Gastroesophageal sphincter (tissue), 4 donors: ENCODE measurements around the gene GATAD2A. TPM values are rescaled to one million over a fixed set of nuclear protein-coding genes. Genes with fewer than 3 reads are reported as not detected.
A peak's percentile ranks its signal among the peaks of the same experiment; 100 is the strongest.

Experiments
- ATAC-seq: fragments of 150-250 bp; one replicate; pipeline ENCODE4 v1.9.1; 2016; ENCODE audit warnings: mild to moderate bottlenecking, moderate library complexity
- H3K27ac ChIP-seq, 4 donors: fragments of 200-600 bp; sonication (generic) in 3 of 4; 1 replicate in 3 of 4; 2 replicates in 1 of 4; pipeline ENCODE4 v1.5.1; 2016 to 2019
- H3K27me3 ChIP-seq: fragments of 200-600 bp; sonication (generic); one replicate; pipeline ENCODE4 v1.5.1; 2019
- H3K36me3 ChIP-seq, 2 donors: fragments of 200-600 bp; sonication (generic); one replicate each; pipeline ENCODE4 v1.5.1; 2019; ENCODE audit warnings: control low read depth in 1 of 2
- H3K4me1 ChIP-seq, 3 donors: fragments of 200-600 bp; sonication (generic); 1 replicate in 2 of 3; 2 replicates in 1 of 3; pipeline ENCODE4 v1.5.1; 2016 to 2019; ENCODE audit warnings: control low read depth in 2 of 3
- H3K4me3 ChIP-seq, 2 donors: fragments of 200-600 bp; sonication (generic); one replicate each; pipeline ENCODE4 v1.5.1; 2019; ENCODE audit warnings: mild to moderate bottlenecking in 1 of 2, moderate library complexity in 1 of 2
- H3K9me3 ChIP-seq, 3 donors: fragments of 200-600 bp; sonication (generic); one replicate each; pipeline ENCODE4 v1.5.1; 2017 to 2019; ENCODE audit warnings: control low read depth in 2 of 3
- EP300 ChIP-seq: sonication (generic); formaldehyde crosslinking; IDR thresholded peaks from one replicate; pipeline ENCODE4 v1.6.1; 2017; ENCODE audit warnings: antibody characterized with exemption, mild to moderate bottlenecking
- POLR2A ChIP-seq, 2 donors: fragments of 450-650 bp; IDR thresholded peaks; one replicate each; pipeline ENCODE4 v1.6.1; 2017; ENCODE audit warnings: antibody characterized with exemption in 2 of 2, mild to moderate bottlenecking in 2 of 2, moderate library complexity in 1 of 2
- POLR2AphosphoS5 ChIP-seq: sonication (generic); formaldehyde crosslinking; IDR thresholded peaks from one replicate; pipeline ENCODE4 v1.6.1; 2017; ENCODE audit warnings: antibody characterized with exemption
- WGBS, 2 donors: methylation state at CpG; one replicate each; pipeline ENCODE4 v1.1.5; 2018; ENCODE audit warnings: low coverage in 1 of 2; 5-methylcytosine and 5-hydroxymethylcytosine counted together
- total RNA-seq, 4 donors: library from RNA; depleted of rRNA; stranded (reverse); fragments of >200 nt; gene quantifications; one replicate each; pipeline ENCODE4 v1.1.0, GENCODE V29; 2016
- TF ChIP-seq, protein P1 (sequence below), 4 experiments: fragments of 200-600 bp in 2 of 4; fragments of 450-650 bp in 2 of 4; sonication (generic) in 1 of 4; IDR thresholded peaks; one replicate each; pipeline ENCODE4 v1.5.1; 2017 to 2019; ENCODE audit warnings: antibody characterized with exemption in 4 of 4, mild to moderate bottlenecking in 2 of 4, moderate library complexity in 2 of 4

GATAD2A gene
- total RNA-seq, 4 donors from 2014 or later, result 30.9 to 69.0 (median 36.6) TPM

DNA sequence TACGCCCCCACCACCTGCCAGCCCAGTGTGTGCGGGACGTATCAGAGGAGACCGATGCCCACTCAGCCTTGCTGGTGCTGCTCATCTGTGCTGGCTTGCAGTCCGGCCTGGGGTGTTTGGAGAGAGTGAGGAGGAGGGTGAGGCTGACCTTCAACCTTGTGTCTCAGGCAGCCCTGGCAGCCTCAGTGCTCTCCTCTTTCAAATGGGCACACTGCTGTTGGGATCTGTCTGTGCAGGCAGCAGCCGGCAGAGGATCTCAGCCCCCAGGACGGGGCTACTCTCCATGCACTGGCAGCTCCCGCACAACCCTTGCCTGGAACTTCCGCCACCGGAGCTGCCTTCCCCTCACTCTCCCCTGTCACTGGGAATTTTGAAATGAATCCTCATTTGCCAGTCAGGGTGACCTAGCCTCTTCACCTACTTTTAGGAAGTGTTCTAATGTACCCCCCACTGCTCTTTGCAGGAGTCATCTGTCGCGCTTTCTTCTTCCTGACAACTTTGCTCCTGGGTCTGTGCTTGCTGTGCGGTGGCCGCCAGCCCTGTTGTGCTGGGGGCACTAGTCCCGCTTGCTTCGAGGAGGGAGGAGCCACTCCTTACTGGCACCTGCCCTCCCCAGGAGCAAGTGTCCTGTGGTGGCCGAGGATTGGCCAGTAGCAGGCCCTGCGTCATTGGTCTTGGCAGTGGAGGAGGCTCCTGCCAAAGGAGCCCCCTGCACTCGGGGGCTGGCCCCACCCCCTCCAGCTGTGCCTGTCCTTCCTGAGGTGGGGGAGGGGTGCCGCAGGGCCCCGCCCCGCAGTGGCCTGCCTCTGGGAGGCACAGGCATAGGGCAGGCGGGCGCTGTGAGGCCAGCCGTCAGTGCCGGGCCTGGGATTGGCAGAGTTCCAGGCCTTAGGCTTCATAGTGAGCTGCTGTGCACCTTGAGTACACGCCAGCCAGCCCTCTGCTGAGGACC lies 56.5 kb downstream of the GATAD2A start:
- no peak for TF ChIP-seq EP300
- no peak for TF ChIP-seq POLR2A (IDR thresholded peaks at IDR 0.05)
- TF ChIP-seq, protein P1, sequence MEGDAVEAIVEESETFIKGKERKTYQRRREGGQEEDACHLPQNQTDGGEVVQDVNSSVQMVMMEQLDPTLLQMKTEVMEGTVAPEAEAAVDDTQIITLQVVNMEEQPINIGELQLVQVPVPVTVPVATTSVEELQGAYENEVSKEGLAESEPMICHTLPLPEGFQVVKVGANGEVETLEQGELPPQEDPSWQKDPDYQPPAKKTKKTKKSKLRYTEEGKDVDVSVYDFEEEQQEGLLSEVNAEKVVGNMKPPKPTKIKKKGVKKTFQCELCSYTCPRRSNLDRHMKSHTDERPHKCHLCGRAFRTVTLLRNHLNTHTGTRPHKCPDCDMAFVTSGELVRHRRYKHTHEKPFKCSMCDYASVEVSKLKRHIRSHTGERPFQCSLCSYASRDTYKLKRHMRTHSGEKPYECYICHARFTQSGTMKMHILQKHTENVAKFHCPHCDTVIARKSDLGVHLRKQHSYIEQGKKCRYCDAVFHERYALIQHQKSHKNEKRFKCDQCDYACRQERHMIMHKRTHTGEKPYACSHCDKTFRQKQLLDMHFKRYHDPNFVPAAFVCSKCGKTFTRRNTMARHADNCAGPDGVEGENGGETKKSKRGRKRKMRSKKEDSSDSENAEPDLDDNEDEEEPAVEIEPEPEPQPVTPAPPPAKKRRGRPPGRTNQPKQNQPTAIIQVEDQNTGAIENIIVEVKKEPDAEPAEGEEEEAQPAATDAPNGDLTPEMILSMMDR (IDR thresholded peaks at IDR 0.05), result no peak
- no peak for TF ChIP-seq POLR2AphosphoS5
- WGBS, 2 donors, result 45 to 61% methylated on average over 2 to 5 of the region's 27 CpGs

DNA sequence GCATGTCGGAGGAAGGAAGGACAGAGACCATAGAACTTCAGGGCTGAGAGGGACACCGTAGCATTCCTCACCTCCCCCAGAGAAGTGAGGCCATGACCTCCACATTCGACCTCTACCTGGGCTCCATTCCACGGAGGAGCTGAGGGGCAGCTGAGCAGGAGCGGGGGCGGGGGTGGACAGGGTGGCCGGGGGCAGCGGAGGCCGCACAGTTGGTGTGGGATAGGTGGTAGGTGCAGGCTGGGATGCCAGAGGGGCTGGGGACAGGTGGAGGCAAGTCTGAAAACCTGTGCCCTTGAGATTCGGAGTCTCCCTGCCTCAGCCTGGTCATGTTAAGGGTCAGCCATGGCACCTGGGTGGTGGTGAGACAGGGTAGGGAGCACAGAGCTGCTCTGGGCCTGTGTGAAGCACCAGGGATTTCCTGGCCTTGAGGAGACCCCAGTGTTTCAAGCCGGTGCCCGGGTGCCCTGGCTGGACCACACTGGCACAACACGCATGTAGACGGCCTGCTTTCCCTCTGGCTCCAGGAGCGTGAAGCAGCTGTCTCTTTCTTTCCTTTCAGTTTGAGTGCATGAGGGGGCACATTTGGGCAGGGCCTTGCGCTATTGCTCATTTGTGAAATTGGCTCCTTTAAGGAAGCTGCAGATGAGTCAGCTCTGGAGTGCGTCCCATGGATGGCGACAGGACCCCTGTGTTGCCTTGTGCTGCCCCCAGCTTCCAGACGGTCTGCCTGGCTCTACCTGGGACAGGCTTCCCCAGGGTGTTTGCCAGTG lies 58.1 kb downstream of the GATAD2A start:
- no peaks in the 10 kb centered on the region for H3K27me3 ChIP-seq
- peak; percentile 46 for ATAC-seq
- WGBS, 2 donors, result 90% methylated on average over 2 of the region's 19 CpGs; no CpG with 5 or more reads in 1 of the 2 donors
- TF ChIP-seq, protein P1 (IDR thresholded peaks at IDR 0.05), result no peak
- peak; percentile 41 for TF ChIP-seq POLR2AphosphoS5
- no peak for TF ChIP-seq POLR2A (IDR thresholded peaks at IDR 0.05)
- TF ChIP-seq EP300, result no peak
- H3K4me3 ChIP-seq, result no peak overlapping the region
- H3K36me3 ChIP-seq, result peaks cover 0 to 32% of the 10 kb centered on the region in 2 donors
- peaks cover 0 to 19% (median 0%) of the 10 kb centered on the region in 3 donors for H3K9me3 ChIP-seq
- H3K4me1 ChIP-seq, result peaks cover 7 to 68% (median 59%) of the 10 kb centered on the region in 3 donors
- H3K27ac ChIP-seq, result peak overlapping the region in 3 of 4 donors; percentile 65 to 80 (median 71)

More for the DNA sequence above, 56.5 kb downstream of the GATAD2A start:
- ATAC-seq, result peak; percentile 59
- Histone ChIP-seq H3K36me3 (peaks cover 0 to 20% of the 10 kb centered on the region in 2 donors), H3K4me1 (peaks cover 7 to 77% (median 62%) of the 10 kb centered on the region in 3 donors), H3K27ac (peak overlapping the region; percentile 30 to 80 (median 68)), H3K27me3 (no peaks in the 10 kb centered on the region), H3K4me3 (peak overlapping the region in 1 of 2 donors; percentile 35), H3K9me3 (peaks cover 0 to 3% (median 0%) of the 10 kb centered on the region in 3 donors)

DNA sequence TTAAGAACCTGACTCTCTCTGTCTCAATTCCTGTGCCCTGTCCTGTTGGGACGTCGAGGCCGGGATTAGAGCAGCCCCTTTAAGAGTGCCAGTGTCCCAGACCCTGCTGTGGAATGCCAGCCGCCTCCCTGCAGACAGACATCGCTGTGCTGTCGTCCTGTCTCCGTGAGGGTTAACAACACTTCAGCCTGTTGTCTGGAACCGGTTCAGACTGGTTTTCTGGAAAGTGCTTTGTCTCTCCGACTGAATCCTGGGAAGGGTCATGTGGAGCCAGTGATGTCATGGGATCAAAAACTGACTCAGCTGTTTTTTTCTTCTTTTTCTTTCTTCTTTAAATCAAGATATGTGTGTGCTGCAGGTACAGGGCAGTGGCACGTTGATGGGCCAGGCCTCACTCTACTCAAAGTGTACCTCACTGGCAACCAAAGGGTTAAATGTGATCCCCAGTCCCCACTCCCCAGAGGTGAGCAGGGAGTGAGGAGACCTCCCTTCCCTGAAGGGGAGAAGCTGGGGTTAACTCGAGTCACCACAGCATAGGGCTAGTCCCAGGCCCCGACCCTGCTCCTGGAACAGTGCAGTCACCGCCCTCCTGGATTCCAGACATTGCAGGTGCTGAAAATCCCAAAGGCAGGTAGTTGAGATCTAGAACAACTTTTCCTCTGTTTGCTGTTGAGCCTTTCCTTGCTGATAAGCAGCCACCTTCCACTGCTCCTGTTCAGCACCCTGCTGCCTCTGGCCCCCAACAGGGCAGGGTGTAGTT lies 59.0 kb downstream of the GATAD2A start:
- peaks cover 7 to 58% (median 49%) of the 10 kb centered on the region in 3 donors for H3K4me1 ChIP-seq
- H3K9me3 ChIP-seq, result peaks cover 0 to 27% (median 0%) of the 10 kb centered on the region in 3 donors
- H3K27ac ChIP-seq, result peak overlapping the region in 3 of 4 donors; percentile 65 to 80 (median 71)
- no peak for ATAC-seq
- H3K36me3 ChIP-seq, result peaks cover 0 to 32% of the 10 kb centered on the region in 2 donors
- TF ChIP-seq POLR2A (IDR thresholded peaks at IDR 0.05) (no peak), EP300 (no peak), POLR2AphosphoS5 (no peak)
- TF ChIP-seq, protein P1 (IDR thresholded peaks at IDR 0.05), result no peak
- 30% methylated on average over 11 of the region's 13 CpGs; no CpG with 5 or more reads in 1 of the 2 donors for WGBS, 2 donors
- H3K4me3 ChIP-seq, result no peak overlapping the region
- H3K27me3 ChIP-seq, result no peaks in the 10 kb centered on the region

DNA sequence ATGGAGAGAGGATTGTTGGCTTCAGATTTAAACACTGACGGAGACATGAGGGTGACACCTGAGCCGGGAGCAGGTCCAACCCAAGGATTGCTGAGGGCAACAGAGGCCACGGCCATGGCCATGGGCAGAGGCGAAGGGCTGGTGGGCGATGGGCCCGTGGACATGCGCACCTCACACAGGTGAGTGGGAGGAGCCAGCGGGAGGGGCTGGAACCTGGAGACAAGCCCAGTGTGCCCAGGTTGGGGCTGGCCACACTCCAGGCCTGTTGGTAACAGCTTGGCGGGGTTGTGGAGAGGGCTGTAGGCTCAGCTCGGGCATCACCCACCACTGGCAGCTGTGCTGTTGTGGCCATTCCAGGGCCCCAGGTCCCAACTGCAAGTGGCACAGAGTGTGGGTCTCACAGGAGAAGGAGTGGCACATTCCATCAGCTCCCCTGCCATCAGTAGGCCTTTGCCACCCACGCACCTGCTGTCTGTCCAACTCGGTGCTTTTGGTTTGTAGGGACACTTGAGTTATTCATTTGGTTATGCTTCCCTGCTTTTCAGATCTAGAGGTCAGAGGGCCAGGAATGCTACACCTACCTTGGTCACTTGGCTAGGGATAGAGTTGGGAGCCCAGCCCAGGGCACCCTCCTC lies 60.1 kb downstream of the GATAD2A start:
- H3K36me3 ChIP-seq, result peaks cover 0 to 32% of the 10 kb centered on the region in 2 donors
- no peak overlapping the region for H3K4me3 ChIP-seq
- TF ChIP-seq, protein P1 (IDR thresholded peaks at IDR 0.05), result no peak
- no peak for TF ChIP-seq EP300
- TF ChIP-seq POLR2A (IDR thresholded peaks at IDR 0.05), result no peak
- TF ChIP-seq POLR2AphosphoS5, result no peak
- 98% methylated on average over 7 of the region's 12 CpGs; no CpG with 5 or more reads in 1 of the 2 donors for WGBS, 2 donors
- peaks cover 7 to 47% (median 41%) of the 10 kb centered on the region in 3 donors for H3K4me1 ChIP-seq
- peaks cover 0 to 27% (median 0%) of the 10 kb centered on the region in 3 donors for H3K9me3 ChIP-seq
- H3K27ac ChIP-seq, result no peak overlapping the region
- ATAC-seq, result no peak
- H3K27me3 ChIP-seq, result no peaks in the 10 kb centered on the region
